T-helper 2 cell treated with Interferon-gamma antibody and Interleukin-4, amounts not matched to agents 100 ng/mL and 5 ng/mL, for 36 hours (primary cell): Measurements from ENCODE around the gene VSX2. TPM values are rescaled to one million over a fixed set of nuclear protein-coding genes. Genes with fewer than 3 reads are reported as not detected.
"Not testable (repeated sequence)": the region's sequence is repeated elsewhere in the genome, so short reads cannot be mapped to it uniquely, and the experiment has no call there.

Experiments used
- intact Hi-C: fragments of 100-400 bp; cut with micrococcal nuclease; formaldehyde crosslinking; loops from one replicate; pipeline ENCODE4 v1.15.1; 2023
- total RNA-seq: library from RNA; stranded (reverse); gene quantifications from 2 replicates; pipeline ENCODE4 v1.2.3, GENCODE V29; 2022

The VSX2 gene
- total RNA-seq, 1 donor from 2014 or later: not detected

- intact Hi-C loops: loop anchor here (5.0 to 10.0 kb wide), 2 partner anchors 41 to 46 kb away; partner anchors contain the start of gene ABCD4
These were observed 19.5 kb downstream of the VSX2 start for GRCh38 chr14:74258764-74259035.

DNA sequence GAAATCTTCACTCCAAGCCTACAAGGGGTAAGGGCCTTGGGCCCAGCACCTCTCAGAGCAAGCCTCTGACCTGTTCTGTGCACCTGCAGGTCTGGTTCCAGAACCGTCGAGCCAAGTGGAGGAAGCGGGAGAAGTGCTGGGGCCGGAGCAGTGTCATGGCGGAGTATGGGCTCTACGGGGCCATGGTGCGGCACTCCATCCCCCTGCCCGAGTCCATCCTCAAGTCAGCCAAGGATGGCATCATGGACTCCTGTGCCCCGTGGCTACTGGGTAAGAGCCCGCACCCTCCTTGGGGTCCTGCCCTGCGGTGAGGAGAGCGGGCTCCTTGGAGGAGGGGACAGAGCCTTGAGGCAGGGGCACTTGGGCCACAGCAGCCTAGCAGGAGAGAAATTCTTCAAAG, 20.3 kb downstream of the VSX2 start:
- intact Hi-C loops: loop anchor here (5.0 to 10.0 kb wide), 2 partner anchors 42 to 45 kb away; partner anchors contain the start of gene ABCD4

- intact Hi-C loops: no loop called here
These were observed 21.4 kb downstream of the VSX2 start for GRCh38 chr14:74260525-74261233.

- intact Hi-C loops: no loop called here
These were observed 22.0 kb downstream of the VSX2 start for GRCh38 chr14:74261288-74261687.

DNA sequence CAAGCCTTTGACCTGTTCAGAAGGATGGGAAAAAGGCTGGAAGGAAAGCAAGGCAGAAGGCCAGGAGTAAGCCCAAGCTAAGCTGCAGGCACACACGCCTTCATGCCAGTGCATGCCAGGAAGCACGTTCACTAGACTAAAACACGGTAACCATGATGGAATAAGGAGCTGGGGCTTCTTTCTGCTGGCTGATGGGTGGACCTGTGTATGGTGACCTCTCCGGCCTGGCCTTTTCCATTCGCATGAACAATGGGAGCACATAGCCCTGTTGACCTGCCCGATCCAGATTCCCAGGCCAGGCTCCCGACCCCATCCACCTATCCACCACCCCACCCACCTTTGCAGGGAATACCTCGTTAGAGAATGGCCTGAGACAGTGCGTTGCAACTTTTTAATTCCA, 22.8 kb downstream of the VSX2 start:
- intact Hi-C loops: no loop called here

GRCh38 chr14:74263181-74263580, 23.9 kb downstream of the VSX2 start:
- intact Hi-C loops: no loop called here

DNA sequence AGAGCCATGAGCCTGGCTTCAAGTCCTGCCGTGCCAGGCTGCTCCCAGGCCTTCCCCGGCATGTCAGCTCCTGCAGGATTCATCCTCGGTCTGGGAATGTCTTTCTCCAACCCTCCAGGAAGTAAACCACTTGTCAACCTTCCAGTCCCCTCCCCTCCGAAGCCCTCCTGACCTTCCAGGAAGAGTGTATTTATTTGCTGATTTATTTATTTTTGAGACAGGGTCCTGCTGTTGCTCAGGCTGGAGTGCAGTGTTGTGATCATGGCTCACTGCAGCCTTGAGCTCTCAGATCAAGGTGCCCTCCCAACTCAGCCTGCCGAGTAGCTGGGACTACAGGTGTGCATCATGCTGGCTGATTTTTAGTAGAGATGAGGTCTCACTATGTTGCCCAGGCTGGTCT, 24.7 kb downstream of the VSX2 start:
- intact Hi-C loops: no loop called here

DNA sequence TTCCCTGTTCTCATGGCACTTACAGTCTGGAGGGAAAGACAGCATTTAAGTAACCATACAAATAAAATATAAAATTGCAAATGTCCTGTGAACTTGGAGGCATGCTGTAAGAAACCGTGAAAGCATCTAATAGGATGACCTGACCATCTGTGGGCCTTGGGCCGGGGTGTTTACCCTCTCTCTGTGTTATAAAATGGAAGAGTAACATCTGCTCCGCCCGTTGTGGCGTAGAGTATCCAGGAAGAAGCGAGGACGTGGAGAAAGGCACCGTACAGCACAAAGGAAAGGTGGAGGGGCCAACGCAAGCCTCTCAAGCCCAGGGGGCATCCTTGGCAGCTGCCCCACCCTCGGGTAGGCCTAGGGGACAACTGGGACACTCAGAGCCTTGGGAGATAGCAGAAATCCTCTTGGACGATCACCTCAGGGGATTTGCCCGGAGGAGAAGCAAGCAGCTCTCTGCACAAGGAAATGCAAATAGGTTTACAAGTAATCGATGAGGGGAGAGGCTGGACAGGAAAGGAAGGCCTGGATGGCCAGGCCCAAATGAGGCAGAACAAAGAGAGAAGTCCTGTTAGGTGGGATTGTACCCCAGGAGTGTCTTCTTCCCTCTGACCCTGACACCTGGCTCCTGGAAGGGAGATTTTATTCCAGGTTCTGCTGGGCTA, 26.2 kb downstream of the VSX2 start:
- intact Hi-C loops: no loop called here

- intact Hi-C loops: no loop called here
These were observed 28.3 kb downstream of the VSX2 start for GRCh38 chr14:74267588-74267987.

DNA sequence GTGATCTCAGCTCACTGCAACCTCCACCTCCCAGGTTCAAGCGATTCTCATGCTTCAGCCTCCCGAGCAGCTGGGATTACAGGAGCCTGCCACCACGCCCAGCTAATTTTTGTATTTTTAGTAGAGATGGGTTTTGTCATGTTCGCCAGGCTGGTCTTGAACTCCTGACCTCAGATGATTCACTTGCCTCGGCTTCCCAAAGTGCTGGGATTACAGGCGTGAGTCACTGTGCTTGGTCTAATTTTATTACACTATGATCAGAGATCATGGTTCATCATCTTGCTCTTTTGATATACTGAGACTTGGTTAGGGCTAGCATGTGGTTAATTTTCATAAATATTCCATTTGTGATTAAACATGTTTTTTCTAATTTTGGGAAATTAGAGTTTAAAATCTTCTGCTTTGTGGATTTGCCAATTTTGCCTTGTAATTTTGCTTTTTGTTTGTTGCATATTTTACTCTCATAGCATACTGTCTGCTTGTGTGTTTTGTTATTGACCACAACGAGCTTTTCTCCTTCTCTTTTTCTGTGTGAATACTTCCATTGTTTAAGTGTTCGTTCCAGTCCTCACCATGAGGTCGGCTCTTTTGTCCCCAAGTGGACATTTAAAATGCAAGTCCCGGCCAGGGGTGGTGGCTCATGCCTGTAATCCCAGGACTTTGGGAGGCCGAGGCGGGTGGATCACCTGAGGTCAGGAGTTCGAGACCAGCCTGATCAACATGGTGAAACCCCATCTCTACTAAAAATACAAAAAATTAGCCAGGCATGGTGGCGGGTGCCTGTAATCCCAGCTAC, 31.3 kb downstream of the VSX2 start:
- intact Hi-C loops: not testable (repeated sequence)

GRCh38 chr14:74271365-74271764, 32.1 kb downstream of the VSX2 start:
- intact Hi-C loops: no loop called here

GRCh38 chr14:74275241-74275841, 36.1 kb downstream of the VSX2 start:
- intact Hi-C loops: no loop called here

GRCh38 chr14:74278080-74278479, 38.8 kb downstream of the VSX2 start:
- intact Hi-C loops: no loop called here

- intact Hi-C loops: no loop called here
These were observed 41.8 kb downstream of the VSX2 start for GRCh38 chr14:74281069-74281468.

DNA sequence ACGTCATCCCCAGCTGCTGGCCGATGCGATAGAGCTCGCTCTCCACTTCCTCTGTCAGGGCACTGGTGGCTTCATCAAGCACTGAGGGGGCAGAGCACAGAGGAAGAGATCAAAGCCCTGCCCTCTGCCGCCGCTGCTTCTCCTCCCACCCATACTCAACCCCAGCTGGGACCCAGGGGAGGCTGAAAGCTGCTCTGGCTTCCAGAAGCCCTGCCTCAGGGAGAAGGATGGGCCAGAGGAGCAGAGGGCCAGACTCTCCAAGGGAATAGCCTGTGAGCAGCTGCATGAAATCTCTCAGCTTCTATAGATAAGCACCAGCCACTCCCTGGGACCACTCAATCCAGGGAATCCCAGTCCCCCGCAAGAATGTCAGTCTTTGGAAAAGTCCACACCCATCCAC, 47.5 kb downstream of the VSX2 start:
- intact Hi-C loops: no loop called here

GRCh38 chr14:74289801-74290200, 50.6 kb downstream of the VSX2 start:
- intact Hi-C loops: no loop called here

DNA sequence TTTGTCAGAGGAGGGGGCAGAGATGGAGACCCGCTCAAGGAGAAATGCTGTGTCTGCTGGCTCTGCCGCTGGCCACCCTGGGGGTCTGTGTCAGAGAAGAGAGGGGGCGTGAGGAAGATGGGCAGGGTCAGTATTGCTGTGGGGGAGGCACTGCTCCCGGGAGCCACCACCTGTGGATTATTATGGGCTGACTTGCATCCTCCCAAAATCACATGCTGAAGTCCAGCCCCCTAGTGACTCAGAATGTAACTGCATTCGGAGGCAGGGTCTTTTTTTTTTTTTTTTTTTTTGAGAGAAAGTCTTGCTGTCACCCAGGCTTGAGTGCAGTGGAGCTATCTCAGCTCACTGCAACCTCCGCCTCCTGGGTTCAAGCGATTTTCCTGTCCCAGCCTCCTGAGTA, 51.2 kb downstream of the VSX2 start:
- intact Hi-C loops: no loop called here

DNA sequence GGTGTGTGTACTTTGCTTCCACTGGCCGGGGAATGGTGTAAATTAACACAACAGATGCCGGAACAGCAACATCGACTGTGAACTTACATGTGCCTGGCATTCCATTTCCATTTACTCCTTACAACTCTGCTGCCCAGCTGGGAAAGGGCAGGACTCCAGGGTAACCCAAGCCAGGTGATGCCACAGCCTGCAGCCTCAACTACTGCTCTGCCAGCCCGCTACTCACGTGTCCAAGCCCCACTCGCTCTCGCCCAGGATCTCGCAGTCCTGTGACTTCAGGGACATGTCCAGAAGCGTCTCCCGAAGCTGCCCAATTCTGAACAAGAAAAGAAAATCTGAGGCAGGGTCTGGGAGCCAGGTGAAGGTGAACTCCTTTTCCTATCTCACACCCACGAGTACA, 52.8 kb downstream of the VSX2 start:
- intact Hi-C loops: no loop called here

DNA sequence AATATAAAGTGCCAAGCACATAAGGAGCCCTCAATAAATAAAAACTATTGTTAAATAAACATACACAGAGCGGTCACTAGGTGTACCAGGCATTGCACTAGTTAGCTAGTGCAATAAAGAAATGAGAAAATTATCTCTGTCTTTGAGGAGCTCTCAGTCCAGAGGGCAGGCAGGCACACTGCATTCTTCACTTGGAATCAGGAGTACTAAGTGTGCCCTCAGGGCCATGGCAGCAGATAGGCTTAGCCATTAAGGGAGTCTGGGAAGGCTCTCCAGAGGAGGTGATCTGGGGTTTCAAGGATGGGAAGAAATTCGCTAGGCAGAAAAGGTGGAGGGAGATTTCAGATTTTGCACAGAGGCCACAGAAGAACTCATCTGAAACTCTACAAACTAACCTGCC, 54.4 kb downstream of the VSX2 start:
- intact Hi-C loops: no loop called here

DNA sequence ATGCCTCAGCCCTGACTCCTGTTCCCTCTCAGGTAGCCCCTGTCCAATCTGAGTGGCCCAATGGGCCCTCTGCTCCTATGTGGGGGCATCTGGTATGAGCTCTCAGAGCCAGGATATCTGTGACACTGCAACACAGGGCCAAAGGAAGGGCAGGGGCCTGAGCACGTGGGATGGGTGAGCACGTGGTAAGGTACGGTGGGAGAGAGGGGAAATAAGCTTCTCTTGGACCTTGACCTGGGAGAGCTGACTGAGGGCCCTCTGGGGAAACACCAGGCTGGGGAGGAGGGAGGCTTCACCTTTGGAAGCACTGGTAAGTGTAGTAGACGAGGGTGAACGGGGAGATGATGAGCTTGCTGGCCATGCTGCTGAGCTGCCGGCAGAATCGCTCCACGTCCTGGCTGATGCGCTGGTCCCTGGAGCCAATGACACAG, 56.8 kb downstream of the VSX2 start:
- intact Hi-C loops: no loop called here

- intact Hi-C loops: no loop called here
These were observed 58.7 kb downstream of the VSX2 start for GRCh38 chr14:74297986-74298385.

GRCh38 chr14:74299061-74299545, 59.9 kb downstream of the VSX2 start:
- intact Hi-C loops: no loop called here
